ENCODE measurements around the gene ZNF76.

ZNF76 gene

DNA sequence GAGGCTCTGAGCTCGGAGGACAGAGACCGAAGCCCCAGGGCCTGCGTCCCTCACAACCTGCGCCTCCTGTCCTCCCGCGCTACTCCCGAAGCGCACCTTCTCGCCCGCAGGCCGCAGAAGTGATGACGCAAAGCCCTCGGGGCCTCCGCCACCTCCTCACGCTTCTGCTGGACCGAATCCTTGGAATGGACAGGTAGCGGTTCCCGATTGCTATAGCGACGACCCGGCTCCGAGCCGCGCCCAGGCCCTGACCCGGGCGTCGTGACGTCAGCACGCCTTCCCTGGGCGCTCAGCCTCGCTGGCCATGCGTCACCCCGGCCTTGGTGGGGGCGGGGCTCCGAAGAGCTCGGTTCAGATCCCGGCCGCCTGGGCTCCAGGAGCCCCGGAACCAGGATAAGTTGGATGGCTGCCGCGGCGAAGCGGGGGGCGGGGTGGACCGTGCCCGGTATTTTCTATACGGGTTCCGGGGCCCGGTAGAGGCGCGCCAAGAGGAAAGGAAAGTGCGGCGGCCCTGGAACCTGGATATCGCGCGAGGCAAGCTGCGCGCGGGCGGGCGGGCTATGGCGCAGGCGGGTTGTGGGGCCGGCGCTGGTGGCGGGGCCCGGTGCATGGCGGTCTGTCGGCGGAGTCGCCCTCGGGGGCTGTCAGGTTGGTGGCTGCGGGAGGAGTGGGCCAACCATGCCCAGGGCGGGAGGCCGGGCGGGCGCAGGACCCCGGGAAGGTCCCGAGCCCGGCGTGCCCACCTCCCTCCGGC, at the start of gene ZNF76:
ZNF76 (plus strand) TSS at position 542 of the 754 bp plus-strand sequence. CDS start 21,417 bp downstream, outside the sequence.
- DNase-seq: peak; percentile 95

DNA sequence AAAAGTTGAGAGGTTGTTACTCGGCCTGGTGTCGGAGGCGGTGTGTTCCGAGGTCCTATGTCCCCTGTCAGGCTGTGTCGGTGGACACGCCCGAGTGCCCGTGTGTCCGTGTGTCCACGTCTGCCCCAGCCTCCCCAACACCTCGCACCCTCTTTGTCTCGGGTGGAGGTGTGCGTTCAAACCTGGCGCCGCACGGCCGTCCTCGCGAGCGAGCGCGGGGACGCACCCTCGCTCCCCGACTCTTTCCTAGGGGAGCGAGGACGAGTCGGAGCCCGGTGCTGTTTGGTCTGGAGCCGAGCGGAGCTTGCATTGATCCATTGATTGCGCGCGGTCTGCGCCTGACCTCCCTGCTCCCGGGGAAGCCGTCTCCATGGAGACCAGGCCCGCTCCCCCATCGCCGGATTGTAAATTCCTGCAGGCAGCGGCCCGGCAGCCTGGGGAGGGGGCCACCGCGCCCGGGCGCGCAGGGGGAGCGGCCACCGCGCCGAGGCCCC, 46.2 kb upstream of the ZNF76 start:
- no peak for DNase-seq

DNA sequence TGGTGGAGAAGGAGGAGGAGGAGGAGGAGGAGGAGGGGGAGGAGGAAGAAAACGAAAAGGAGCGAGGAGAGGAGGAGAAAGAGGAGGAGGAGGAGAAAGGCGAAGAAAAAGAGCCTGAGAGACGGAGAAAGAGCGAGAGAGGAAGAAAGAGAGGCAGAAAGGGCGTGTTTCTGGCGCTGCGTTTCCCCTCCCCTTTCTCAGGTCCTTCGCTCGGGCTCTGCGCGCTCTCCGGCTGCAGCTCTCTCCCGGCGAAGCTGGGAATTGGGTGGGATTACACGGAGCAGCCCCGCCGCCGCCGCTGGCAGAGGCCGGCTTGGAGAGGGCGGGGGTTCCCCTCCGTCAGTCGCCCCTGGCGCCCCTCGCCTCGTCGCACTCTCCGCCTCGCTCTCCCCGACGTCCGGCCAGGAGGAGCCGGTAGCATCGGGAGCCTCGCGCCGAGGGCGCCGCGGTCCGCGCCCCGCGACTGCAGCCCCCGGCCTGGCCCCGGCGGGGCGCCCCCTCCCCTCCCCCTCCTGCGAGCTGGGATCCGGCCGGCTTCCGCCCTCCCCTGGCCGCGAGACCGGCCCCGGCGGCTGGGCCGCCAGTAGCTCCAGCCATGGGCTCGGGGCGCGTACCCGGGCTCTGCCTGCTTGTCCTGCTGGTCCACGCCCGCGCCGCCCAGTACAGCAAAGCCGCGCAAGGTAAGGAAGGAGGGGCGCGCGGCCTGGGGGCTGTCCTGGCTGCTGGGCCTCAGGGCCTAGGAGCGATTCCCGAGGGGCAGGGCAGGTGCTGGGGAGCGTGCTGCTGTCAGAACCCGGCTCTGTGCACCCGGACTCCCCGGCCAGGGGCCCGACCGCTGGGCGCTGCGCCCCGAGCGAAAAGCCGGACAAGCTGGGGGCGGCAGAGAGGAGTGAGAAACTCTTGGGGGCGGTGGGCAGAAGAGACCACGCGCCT, 45.4 kb upstream of the ZNF76 start, which contains the start of gene SCUBE3:
SCUBE3 (plus strand) TSS at position 133 of the 933 bp plus-strand sequence; CDS start at position 596, 463 bp downstream.
- peak in 1 of 2 donors; percentile 6 for DNase-seq

DNA sequence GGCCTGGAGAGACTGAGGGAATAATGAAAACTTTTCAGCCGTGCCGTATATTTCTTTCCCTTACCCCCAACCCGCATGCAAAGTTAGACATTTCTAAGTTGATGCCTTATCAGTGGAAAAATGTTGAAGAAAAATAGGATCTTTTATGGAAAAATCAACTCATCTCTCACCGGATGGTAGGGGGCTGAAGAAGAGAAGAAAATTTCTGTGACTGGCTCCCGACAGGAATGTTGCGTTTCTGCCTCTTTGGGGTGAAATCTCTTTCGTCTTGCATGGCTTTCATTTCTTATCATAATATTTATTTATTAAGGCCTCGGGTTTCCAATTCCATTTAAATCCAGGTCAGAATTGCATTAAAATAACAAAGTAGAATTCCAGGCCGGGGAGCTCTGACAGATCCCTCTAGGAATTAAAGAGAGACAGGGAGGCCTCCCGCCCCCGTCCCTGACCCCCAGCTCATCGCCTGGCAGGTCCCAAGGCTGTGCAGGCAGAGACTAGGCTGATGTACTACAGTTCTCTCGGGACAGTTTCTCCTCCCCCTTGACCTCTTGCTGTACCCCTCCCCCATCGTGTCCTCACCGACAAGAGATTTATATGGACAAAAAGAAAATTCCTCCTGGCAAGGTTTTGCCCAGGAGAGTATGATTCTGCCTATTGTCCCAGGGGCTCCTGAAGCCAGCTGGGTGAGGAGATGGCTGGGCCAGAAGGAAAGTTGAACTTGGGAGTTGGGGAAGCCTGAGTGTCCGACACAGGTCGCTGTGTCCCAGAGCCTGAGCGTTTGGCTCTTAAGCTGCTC, 44.5 kb upstream of the ZNF76 start:
- DNase-seq: no peak

DNA sequence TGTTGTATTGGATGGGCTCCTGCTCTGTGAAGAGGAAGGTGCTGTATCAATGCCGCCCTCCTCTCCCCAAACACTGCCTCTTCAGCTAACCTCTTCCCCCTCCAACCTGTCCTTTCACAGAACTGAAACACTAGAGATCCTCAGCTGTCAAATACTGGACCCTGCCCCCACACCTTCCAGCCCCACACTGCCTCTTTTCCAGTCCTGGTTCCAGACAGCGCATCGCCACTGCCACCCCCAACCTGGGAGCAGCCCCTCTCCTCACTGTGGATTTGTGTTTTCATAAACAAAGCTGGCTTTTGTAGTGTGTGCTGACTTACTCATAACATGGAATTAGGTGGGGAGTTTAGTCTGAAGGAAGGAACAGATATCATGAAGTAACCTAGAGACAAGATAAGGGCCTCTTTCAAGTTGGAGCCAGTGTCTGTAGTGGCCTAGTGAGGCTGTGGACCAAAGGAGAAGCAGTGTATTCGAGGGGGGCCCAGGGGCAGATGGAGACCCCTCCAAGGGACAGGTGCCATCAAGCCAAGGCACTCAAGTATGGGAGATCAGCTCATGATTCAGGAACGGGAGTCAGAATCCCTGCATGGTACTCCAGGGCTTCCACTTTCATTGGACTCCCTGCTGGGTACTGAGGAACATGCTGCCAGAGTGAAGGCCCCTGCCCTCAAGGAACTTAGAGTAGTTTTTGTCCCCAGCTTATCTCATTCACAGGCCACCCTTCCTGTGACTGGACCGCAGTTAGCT, 43.7 kb upstream of the ZNF76 start:
- no peak for DNase-seq

DNA sequence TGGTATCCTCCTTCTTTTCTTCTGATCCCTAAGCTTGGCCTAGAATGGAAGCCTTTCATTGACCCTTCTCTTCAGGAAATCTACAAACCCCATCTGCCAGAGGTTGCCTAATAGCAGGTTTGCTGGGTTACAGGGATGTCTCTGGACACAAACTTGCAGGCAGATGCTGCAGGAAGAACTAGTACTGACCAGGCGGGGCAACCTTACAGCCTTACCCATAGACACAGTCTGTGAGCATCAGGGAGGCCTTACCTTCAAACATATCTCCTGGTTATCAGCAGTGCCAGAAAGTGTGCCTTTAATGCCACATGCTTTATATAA, 43.2 kb upstream of the ZNF76 start:
- no peak for DNase-seq

DNA sequence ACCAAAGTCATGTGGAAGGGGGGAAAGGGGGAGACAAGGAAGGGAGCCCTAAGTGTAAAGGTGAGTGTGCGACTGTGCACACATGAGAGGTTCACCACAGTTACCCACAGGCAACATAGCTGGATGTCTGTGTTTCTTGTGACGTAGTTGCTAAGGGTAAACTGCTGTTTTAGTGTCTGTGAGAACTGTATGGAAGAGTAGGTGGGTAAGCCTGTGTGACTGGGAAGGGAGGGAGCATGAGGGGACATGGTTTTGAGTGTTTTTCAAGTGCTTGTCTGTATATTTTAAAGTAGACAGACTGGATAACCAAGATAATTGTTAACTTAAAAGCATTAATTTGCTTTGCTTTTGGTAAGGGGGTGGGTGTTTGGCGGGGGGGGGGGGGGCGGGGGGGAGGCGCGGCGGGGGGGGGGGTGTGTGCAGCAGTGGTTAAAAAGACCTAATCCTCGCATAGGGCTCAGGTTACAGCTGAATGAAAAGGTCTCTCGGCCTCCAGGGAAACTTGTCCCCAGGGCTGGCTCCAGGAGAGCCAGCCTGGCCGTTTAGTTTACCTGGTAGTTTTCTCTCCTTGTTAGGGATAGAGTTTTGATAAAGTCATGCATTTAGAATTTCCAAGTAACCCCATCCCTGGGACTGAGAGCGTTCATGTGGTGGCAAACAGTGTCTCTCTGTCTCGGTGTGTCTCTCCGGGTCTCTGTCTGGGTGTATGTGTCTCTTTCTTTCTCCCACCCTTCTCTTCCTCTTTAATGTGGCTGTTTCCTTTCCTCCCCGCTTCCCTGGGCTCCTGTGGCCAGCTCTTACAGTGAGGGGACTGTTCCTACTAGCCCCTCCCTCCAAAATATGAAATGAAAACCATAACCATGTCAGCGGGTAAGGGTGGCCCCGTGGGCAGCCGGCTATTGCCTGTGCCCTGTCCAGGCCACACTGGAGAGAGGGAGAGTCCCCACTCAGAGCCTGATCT, 42.4 kb upstream of the ZNF76 start:
- no peak for DNase-seq

DNA sequence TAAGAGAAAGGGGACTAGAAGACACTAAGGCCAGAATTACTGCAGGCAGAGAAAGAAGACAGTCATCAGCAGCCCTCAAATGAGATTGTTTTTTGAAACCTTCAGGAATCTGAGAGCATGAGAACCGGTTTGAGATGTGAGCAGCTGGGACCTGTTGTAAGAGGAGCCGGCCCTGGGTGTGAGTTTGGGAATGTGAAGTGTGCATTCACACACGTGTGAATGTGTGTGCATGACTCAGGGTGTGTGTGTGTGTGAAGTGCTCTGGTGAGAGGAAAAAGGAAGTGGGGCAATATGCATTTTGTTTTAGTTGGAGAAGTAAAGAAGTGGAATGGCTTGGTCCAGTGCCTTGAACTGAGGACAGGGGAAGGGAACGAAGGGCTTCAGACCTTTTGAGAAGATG, 41.5 kb upstream of the ZNF76 start:
- no peak for DNase-seq

DNA sequence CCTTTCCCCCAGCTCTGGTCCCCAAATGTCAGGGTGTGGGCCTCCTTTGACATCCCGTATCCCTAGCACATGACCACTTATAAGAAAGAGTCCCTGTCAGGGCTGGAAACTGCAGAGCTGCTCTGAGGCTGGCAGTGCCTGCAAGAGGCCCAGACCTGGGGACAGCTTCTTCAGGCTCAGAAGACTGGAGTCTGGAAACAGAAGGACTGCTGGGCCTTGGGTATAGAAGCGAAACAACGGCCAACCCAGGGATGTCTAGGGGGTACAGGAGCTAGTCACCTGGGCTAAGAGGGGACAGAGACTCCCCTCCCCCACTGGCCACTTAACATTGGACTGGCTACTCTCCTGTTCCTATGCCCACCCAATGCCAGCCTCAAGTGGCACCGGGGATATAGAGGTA, 41.1 kb upstream of the ZNF76 start:
- DNase-seq: no peak

DNA sequence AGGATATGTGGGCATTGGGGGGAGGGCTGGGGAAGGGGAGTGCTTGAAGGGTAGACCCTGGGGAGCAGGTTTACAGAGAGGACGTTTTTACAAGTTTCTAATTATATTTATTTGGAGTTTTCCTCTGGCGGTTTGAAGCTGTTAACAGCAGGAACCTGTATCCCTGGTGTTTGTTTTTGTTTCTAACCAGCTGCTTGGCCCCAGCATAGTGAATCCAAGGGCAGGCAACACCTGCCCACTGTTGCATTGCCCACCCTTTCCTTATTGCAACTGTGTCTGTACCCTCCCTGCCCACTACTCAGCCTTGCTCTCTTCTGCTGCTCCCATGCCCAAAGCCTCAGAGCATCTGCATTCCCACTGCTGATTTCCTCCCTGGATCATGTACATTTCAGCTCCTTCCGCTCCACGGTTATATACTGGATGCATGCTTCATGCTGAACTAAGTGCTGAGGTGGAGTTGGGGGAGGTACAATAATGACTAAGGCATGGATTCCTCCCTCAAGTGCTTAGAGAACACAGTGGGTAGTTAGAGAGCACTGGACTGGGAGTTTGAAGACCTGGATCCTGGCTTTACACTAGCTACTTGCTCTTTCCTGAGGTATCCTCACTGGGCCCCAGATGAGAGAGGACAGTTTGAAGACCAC, 39.7 kb upstream of the ZNF76 start:
- no peak for DNase-seq

DNA sequence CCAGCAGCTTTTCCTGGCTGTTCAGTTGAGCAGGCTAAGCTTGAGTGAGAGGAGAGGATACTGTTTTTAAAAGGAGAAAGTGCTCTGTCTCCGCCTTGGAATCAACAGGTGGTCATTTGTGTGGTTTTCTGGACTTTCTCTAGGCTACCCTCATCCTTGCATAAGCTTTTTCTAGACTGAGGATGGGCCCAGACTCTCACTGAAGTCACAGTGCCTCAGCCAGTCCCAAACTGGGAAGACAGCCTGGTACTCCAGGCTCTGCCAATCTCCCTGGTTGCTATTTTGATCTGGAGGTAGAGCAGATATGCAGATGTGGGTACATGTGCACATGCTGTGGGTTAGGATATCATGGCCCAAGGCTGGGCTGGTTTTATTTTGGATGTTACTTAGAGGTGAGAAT, 38.8 kb upstream of the ZNF76 start:
- no peak for DNase-seq

DNA sequence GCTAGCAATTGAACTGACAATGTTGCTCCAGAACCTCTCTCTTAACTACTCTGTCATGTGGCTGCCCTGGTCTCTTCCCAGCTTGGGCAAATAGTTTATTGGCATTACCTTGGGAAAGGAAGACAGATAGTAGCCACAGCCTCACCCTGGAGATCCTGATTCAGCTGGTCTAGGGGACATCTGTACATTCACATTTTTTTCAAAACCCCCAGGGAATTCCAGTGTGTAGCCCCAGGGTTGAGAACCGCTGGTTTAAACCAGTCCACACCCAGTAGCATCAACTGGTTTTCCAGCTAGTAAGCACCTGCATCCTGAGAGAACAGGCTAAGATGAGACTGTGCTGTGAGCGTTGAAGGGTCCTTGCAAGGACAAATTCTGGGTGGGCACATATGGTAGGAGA, 36.1 kb upstream of the ZNF76 start:
- no peak for DNase-seq

DNA sequence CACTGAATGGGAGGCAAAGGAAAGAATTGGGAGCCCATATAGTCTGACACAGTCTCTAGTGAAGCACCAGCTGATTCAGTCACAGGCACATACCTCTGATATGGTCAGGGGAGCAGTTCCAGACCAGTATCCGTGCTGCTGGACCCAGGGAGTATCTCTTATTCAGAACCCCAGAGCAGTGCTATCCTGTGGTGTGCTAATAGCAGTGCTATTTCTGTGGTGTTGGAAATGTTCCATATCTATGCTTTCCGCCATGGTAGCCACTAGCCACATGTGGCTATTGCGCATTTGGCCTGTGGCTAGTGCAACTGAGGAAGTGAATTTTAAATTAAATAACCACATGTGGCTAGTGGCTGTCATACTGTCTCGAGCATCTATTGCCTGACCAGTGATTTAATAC, 34.8 kb upstream of the ZNF76 start:
- DNase-seq: no peak

DNA sequence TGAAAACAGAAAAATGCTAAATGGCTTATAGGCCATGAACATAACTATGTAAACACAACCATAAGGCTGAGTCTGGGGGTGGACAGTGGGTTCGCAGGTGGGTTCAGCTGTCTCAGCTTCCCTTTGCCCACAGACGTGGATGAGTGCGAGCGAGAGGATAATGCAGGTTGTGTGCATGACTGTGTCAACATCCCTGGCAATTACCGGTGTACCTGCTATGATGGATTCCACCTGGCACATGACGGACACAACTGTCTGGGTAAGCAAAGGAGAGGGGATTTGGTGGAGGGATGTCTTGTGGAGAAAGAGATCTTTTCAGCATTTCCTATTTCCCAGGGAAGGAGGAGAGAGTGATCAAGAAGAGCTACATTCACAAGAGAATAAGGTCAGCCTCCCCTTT, 31.1 kb upstream of the ZNF76 start:
- no peak for DNase-seq

DNA sequence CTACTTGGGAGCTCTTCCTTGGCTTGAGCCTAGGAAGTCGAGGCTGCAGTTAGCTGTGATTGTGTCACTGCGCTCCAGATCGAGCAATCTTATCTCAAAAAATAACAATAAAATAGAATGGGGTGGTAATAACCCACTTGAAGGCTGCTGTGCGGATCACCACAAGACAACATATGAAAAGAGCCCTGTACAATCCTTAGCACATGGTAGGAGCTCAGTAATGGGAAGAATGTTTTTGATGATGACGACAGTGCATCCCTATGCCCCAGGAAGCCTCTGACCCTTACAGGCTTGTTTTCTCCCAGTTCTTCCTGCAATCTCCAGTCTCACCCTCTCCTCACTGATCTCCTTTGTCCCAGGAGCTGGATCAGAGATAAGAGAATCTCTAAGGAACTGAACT, 30.2 kb upstream of the ZNF76 start:
- DNase-seq: no peak

DNA sequence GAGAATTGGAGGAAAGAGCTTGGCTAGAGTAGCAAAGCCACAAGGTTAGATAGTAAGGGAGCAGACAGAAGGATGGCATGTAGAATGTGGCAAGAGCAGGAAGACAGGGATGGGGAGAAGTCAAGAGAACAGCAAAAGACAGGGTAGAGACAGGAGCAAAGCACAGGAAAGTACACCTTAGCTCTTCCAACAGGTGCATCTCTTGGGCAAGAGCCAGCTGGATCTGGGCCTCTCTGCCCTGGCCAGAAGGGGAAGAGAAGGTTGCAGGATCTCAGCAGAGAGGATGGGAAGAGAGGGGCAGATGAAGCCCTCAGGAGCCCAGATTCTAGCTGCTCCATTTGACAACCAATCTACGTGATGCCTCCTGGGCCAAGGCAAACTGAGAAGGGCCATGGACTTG, 29.0 kb upstream of the ZNF76 start:
- no peak for DNase-seq

DNA sequence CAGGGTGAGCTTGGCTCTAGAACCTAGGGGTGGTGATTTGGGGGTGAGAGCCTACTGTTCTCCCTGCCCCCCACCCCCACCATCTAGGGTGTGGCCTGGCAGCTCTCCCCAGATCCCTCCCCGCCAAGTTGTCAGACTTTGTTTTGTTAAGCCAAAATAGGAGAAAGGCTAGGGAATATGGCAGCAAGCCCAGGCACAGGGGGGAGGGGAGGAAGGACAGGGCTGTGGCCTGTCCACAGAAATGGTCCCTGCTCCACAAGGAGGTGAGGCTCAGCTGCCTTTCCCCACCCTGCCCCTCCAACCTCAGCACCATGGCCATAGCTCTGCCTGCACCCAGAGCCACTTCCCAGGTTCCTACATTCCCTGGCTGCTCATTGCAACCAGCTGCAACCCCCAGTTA, 28.6 kb upstream of the ZNF76 start:
- DNase-seq: no peak

DNA sequence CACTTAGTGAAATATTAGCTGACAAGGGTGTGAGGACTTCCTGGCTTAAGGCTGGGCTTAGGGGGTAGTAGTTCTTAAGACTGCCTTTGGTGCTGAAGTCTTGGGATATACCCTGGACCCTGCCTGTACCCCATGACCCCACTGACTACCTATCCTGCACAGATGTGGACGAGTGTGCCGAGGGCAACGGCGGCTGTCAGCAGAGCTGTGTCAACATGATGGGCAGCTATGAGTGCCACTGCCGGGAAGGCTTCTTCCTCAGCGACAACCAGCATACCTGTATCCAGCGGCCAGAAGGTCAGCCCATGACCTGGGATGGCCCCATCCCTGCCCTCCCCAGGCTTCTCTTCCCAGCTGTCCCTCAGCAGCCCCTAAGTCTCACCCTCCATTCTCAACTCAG, 28.0 kb upstream of the ZNF76 start:
- DNase-seq: no peak

DNA sequence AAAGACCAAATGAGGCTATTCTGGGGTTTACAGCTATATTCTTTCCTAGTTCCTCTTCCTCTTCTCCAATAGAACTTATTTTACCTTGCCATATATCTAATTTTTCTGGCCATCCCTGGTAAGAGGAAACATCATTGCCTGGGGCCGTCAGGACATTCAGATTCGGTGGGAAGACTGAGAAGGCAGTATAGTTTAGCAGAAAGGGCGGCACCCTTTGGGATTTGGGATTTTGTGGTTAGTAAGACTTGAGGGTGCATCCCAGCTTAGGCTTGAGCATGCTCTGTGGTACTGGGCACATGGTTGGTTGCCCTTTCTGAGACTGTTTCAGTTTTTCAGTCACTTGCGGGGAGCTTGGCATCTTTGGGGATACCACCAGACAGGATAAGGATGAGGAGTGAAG, 24.6 kb upstream of the ZNF76 start:
- DNase-seq: no peak

DNA sequence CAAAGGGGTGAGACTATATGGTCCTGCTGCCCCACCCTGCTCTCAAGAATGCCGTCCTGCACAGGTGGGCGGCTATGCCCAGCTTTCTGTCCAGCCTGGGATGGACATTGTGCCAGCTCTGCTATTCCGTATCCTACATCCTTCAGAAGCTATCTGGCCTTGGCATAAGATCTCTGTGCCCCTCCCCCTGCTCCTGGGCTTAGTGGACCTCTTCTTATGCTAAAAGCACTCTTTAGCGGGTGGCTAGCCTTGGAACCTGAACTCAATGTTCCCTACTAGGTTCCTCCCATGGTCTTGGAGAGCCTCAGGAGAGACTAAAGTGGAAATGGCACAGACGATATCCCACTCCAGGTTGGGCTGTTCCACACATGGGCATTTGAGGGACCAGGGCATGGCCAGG, 23.3 kb upstream of the ZNF76 start:
- no peak for DNase-seq

DNA sequence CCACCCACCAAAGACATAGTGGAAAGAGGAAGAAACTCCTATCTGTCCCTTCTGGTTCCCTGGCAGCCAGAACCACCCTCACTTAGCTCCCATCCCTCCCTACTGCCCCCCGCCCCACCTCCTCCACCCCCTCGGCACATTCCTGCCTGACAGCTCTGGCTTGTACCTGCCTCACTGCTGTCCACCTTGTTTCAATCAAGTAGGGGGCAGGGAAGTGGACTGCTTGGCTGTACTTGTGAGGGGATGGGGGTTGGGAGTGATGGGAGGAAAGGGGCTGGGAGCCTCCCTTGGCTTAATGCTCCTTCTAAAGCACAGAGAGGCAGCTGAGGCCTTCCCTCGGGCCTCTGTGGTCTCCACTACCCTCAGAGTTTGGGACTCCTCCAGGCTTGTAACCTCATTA, 22.1 kb upstream of the ZNF76 start:
- no peak for DNase-seq

Measured in CD4-positive, alpha-beta T cell treated with Interferon alpha-2 for 1 hour (primary cell).